Left ventricle myocardium inferior (tissue), 1 donor: ENCODE measurements around the gene CCDC85A. TPM values are rescaled to one million over a fixed set of nuclear protein-coding genes. Genes with fewer than 3 reads are reported as not detected.

Experiments
- DNase-seq: peaks from one replicate; pipeline ENCODE4 v3.0.0-alpha.2; 2020
- H3K27ac ChIP-seq: fragments of 200-600 bp; replicated peaks from 2 replicates; pipeline ENCODE4 v1.8.0; 2021
- H3K27me3 ChIP-seq: fragments of 200-600 bp; 2 replicates; pipeline ENCODE4 v1.8.0; 2021; ENCODE audit warnings: low read depth
- H3K36me3 ChIP-seq: fragments of 200-600 bp; 2 replicates; pipeline ENCODE4 v1.8.0; 2021
- H3K4me1 ChIP-seq: fragments of 200-600 bp; 2 replicates; pipeline ENCODE4 v1.8.0; 2021
- H3K4me3 ChIP-seq: fragments of 200-600 bp; 2 replicates; pipeline ENCODE4 v1.8.0; 2021; ENCODE audit warnings: mild to moderate bottlenecking, moderate library complexity
- H3K9me3 ChIP-seq: fragments of 200-600 bp; replicated peaks from 2 replicates; pipeline ENCODE4 v1.8.0; 2021
- intact Hi-C: fragments of 100-400 bp; cut with micrococcal nuclease; formaldehyde crosslinking; loops from one replicate; pipeline ENCODE4 v1.11.0; 2022
- total RNA-seq: library from RNA; stranded (reverse); fragmentation: NEBNext Ultra II Directional; extraction: Animal tissue kit (Norgen Biotek cat#: 25700); gene quantifications from one replicate; pipeline ENCODE4 v1.2.1, GENCODE V29; 2021
- TF ChIP-seq, protein P1 (sequence below): fragments of 200-600 bp; IDR thresholded peaks from 2 replicates; pipeline ENCODE4 v1.8.0; 2021; ENCODE audit warnings: antibody characterized with exemption, mild to moderate bottlenecking, borderline replicate concordance
- donor health status: DM: no; HTN: yes; CAD: no; lungs with severe emphysema.

CCDC85A gene
- total RNA-seq, 1 donor from 2014 or later = 4.4 TPM

- Histone ChIP-seq H3K4me3 (no peak overlapping the region), H3K27ac (no peak overlapping the region), H3K9me3 (no peaks in the 10 kb centered on the region), H3K27me3 (no peaks in the 10 kb centered on the region), H3K4me1 (no peaks in the 10 kb centered on the region), H3K36me3 (no peaks in the 10 kb centered on the region)
- no peak for DNase-seq
- intact Hi-C loops = no loop called here
- TF ChIP-seq, protein P1, sequence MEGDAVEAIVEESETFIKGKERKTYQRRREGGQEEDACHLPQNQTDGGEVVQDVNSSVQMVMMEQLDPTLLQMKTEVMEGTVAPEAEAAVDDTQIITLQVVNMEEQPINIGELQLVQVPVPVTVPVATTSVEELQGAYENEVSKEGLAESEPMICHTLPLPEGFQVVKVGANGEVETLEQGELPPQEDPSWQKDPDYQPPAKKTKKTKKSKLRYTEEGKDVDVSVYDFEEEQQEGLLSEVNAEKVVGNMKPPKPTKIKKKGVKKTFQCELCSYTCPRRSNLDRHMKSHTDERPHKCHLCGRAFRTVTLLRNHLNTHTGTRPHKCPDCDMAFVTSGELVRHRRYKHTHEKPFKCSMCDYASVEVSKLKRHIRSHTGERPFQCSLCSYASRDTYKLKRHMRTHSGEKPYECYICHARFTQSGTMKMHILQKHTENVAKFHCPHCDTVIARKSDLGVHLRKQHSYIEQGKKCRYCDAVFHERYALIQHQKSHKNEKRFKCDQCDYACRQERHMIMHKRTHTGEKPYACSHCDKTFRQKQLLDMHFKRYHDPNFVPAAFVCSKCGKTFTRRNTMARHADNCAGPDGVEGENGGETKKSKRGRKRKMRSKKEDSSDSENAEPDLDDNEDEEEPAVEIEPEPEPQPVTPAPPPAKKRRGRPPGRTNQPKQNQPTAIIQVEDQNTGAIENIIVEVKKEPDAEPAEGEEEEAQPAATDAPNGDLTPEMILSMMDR = no peak
These were observed 83.1 kb downstream of the CCDC85A start for GRCh38 chr2:56266761-56267414.

GRCh38 chr2:56267415-56267788 is 83.6 kb downstream of the CCDC85A start:
- Histone ChIP-seq H3K4me3 (no peak overlapping the region), H3K27me3 (no peaks in the 10 kb centered on the region), H3K27ac (no peak overlapping the region), H3K36me3 (no peaks in the 10 kb centered on the region), H3K4me1 (no peaks in the 10 kb centered on the region), H3K9me3 (no peaks in the 10 kb centered on the region)
- DNase-seq = no peak
- intact Hi-C loops = no loop called here
- TF ChIP-seq, protein P1 = no peak

DNA sequence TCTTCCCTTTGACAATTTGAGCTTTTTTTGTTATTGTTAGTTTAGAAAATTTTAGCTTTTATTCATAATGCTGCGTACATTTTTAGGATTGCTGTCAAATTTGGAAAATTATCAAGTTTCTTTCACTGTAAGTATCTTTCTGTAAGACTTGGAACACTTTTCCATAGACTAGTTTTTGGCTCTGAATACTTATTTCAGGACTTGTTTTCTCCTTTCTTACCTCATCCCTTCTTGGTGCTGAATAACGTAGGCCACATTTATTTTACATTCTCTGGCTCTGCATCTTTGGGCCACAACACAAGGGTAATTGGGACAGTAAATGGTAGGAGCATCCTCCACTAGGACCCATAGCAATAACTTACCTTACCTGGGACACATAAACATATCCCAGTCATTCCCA is 85.1 kb downstream of the CCDC85A start:
- H3K27me3 ChIP-seq = no peaks in the 10 kb centered on the region
- intact Hi-C loops = no loop called here
- no peak for DNase-seq
- H3K9me3 ChIP-seq = no peaks in the 10 kb centered on the region
- no peaks in the 10 kb centered on the region for H3K36me3 ChIP-seq
- no peak overlapping the region for H3K27ac ChIP-seq
- no peaks in the 10 kb centered on the region for H3K4me1 ChIP-seq
- TF ChIP-seq, protein P1 = no peak
- no peak overlapping the region for H3K4me3 ChIP-seq

DNA sequence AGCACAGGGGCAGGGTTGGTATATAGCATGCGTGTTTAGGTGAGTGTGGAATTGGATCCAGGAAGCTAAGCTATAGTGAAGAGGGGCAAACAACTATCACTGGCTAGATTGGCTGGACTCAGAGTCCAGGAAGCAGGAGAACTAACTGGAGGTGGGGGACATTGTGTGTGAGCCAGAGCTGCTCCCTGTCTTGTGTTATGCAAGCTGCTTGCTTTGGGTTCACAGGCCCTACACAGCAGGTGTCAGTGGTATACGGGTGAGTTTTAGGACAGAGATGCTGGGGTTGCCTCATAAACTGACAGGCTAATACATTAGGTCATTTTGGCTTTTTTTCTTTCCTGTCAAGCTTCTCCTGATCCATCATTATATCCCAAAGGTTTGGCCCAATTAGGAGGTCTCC is 87.5 kb downstream of the CCDC85A start:
- Histone ChIP-seq H3K36me3 (no peaks in the 10 kb centered on the region), H3K4me3 (no peak overlapping the region), H3K27ac (no peak overlapping the region), H3K4me1 (no peaks in the 10 kb centered on the region), H3K27me3 (no peaks in the 10 kb centered on the region), H3K9me3 (no peaks in the 10 kb centered on the region)
- DNase-seq = no peak
- intact Hi-C loops = no loop called here
- TF ChIP-seq, protein P1 = no peak

- no peaks in the 10 kb centered on the region for H3K27me3 ChIP-seq
- H3K36me3 ChIP-seq = no peaks in the 10 kb centered on the region
- peaks cover 16% of the 10 kb centered on the region for H3K4me1 ChIP-seq
- intact Hi-C loops = no loop called here
- TF ChIP-seq, protein P1 = no peak
- peaks cover 7% of the 10 kb centered on the region for H3K9me3 ChIP-seq
- no peak overlapping the region for H3K4me3 ChIP-seq
- DNase-seq = no peak
- H3K27ac ChIP-seq = no peak overlapping the region
These were observed 101.4 kb downstream of the CCDC85A start for GRCh38 chr2:56285224-56285623.

- Histone ChIP-seq H3K4me3 (no peak overlapping the region), H3K4me1 (peaks cover 16% of the 10 kb centered on the region), H3K9me3 (peaks cover 7% of the 10 kb centered on the region), H3K36me3 (no peaks in the 10 kb centered on the region), H3K27me3 (no peaks in the 10 kb centered on the region), H3K27ac (no peak overlapping the region)
- TF ChIP-seq, protein P1 = no peak
- no peak for DNase-seq
- intact Hi-C loops = no loop called here
These were observed 103.1 kb downstream of the CCDC85A start for GRCh38 chr2:56286936-56287335.
